ENCODE data around the gene SIT1.

Gene SIT1

GRCh38 chr9:35661756-35662350 lies 11.1 kb upstream of the SIT1 start:
- H3K4me3 ChIP-seq (ENCODE audit: low read depth, low read length), result no peak overlapping the region
- TF ChIP-seq CTCF (IDR thresholded peaks at IDR 0.05; ENCODE audit: low read depth, low read length) (no peak), POLR2A (IDR thresholded peaks at IDR 0.05; ENCODE audit: extremely low read depth, insufficient read length) (no peak), MAX (IDR thresholded peaks at IDR 0.05; ENCODE audit: low read depth, low read length) (no peak), MYC (IDR thresholded peaks at IDR 0.05; ENCODE audit: low read depth, low read length) (no peak)
- no peak for DNase-seq (ENCODE audit: low read depth)

- TF ChIP-seq MAX (IDR thresholded peaks at IDR 0.05; ENCODE audit: low read depth, low read length), result no peak
- peak; percentile 4 for TF ChIP-seq CTCF (IDR thresholded peaks at IDR 0.05; ENCODE audit: low read depth, low read length)
- TF ChIP-seq MYC (IDR thresholded peaks at IDR 0.05; ENCODE audit: low read depth, low read length), result no peak
- no peak for TF ChIP-seq POLR2A (IDR thresholded peaks at IDR 0.05; ENCODE audit: extremely low read depth, insufficient read length)
- no peak overlapping the region for H3K4me3 ChIP-seq (ENCODE audit: low read depth, low read length)
- DNase-seq (ENCODE audit: low read depth), result no peak
These were observed 10.3 kb upstream of the SIT1 start for GRCh38 chr9:35660966-35661415.

- H3K4me3 ChIP-seq (ENCODE audit: low read depth, low read length), result peak overlapping the region; percentile 65
- TF ChIP-seq MYC (IDR thresholded peaks at IDR 0.05; ENCODE audit: low read depth, low read length) (no peak), POLR2A (IDR thresholded peaks at IDR 0.05; ENCODE audit: extremely low read depth, insufficient read length) (no peak), MAX (IDR thresholded peaks at IDR 0.05; ENCODE audit: low read depth, low read length) (no peak), CTCF (IDR thresholded peaks at IDR 0.05; ENCODE audit: low read depth, low read length) (no peak)
- peak; percentile 18 for DNase-seq (ENCODE audit: low read depth)
These were observed 8.6 kb upstream of the SIT1 start for GRCh38 chr9:35659340-35659739.

- DNase-seq (ENCODE audit: low read depth), result peak; percentile 65
These were observed 8.2 kb upstream of the SIT1 start for GRCh38 chr9:35658968-35659220.

GRCh38 chr9:35658137-35658967 lies 7.6 kb upstream of the SIT1 start, which contains the start of gene CCDC107:
Gene CCDC107, plus strand, starts transcription at chr9:35658292. Its CDS starts 88 bp downstream, at chr9:35658380.
- peak; percentile 86 for DNase-seq (ENCODE audit: low read depth)
- H3K4me3 ChIP-seq (ENCODE audit: low read depth, low read length), result peak within 1 kb of the TSS; percentile 65
- TF ChIP-seq POLR2A (IDR thresholded peaks at IDR 0.05; ENCODE audit: extremely low read depth, insufficient read length) (peak; percentile 61), MAX (IDR thresholded peaks at IDR 0.05; ENCODE audit: low read depth, low read length) (no peak; the same call in 1 of the 2 replicates), CTCF (IDR thresholded peaks at IDR 0.05; ENCODE audit: low read depth, low read length) (peak; percentile 56), MYC (IDR thresholded peaks at IDR 0.05; ENCODE audit: low read depth, low read length) (no peak)

More at GRCh38 chr9:35658968-35659220, 8.2 kb upstream of the SIT1 start:
- no peak for TF ChIP-seq POLR2A (IDR thresholded peaks at IDR 0.05; ENCODE audit: extremely low read depth, insufficient read length)
- TF ChIP-seq CTCF (IDR thresholded peaks at IDR 0.05; ENCODE audit: low read depth, low read length), result no peak
- no peak for TF ChIP-seq MYC (IDR thresholded peaks at IDR 0.05; ENCODE audit: low read depth, low read length)
- TF ChIP-seq MAX (IDR thresholded peaks at IDR 0.05; ENCODE audit: low read depth, low read length), result no peak
- H3K4me3 ChIP-seq (ENCODE audit: low read depth, low read length), result peak overlapping the region; percentile 65

Measured in NB4 (cell line).